Measurements from ENCODE around the gene PROC. TPM values are rescaled to one million over a fixed set of nuclear protein-coding genes. Genes with fewer than 3 reads are reported as not detected.

Gene PROC
- total and polyA plus RNA-seq, 9 of the 15 experiments (the other 6 are each of a cell fraction or from before 2014, with no cell fraction given): not detected

- Histone ChIP-seq H3K9ac (ENCODE audit: insufficient read depth in 1 of 2, low read depth in 2 of 2, low read length in 2 of 2) (no peak overlapping the region), H3K27me3 (ENCODE audit: control insufficient read depth in 2 of 2, insufficient read depth in 2 of 2, low read length in 2 of 2) (no peaks in the 10 kb centered on the region; a peak in 1 of 5 replicates), H3K4me3 (no peak overlapping the region), H3K79me2 (ENCODE audit: control insufficient read depth, insufficient read depth, low read length) (peaks cover 28% of the 10 kb centered on the region), H3K9me3 (replicated peaks; ENCODE audit: control insufficient read depth, insufficient read depth, low read depth, low read length) (no peaks in the 10 kb centered on the region), H4K20me1 (replicated peaks; ENCODE audit: control insufficient read depth, insufficient read depth, low read length) (peaks cover 3% of the 10 kb centered on the region; the same call in 1 of the 2 replicates), H3K4me1 (replicated peaks in 1 of 2; ENCODE audit: control insufficient read depth in 2 of 2, insufficient read depth in 2 of 2, low read length in 2 of 2) (peaks cover 20 to 42% of the 10 kb centered on the region in 2 experiments; a peak in 4 of 5 replicates), H2AFZ (ENCODE audit: low read depth, low read length) (no peak overlapping the region), H3K9me1 (ENCODE audit: control insufficient read depth, insufficient read depth, low read length) (no peaks in the 10 kb centered on the region), H3K27ac (ENCODE audit: extremely low read depth, low read depth, low read length) (no peak overlapping the region), H3K36me3 (ENCODE audit: control insufficient read depth, insufficient read depth, low read length) (no peaks in the 10 kb centered on the region; the same call in 2 of the 3 replicates), H3K4me2 (ENCODE audit: insufficient read depth, low read length) (no peak overlapping the region)
- in situ Hi-C loops (cut with MboI) (no loop called here), intact Hi-C loops (cut with micrococcal nuclease) (loop anchor here (2.0 kb wide), 1 partner anchor 15 kb away; no protein-coding TSS in a partner anchor)
- ChIA-PET CTCF (ENCODE audit: low intra/inter-chr PET ratio) (no interaction called here), POLR2A (interaction anchor here (0.5 kb wide), 1 partner anchor 136 kb away, joined by 3 read pairs; the partner anchor contains the start of gene IWS1)
- FAIRE-seq: no peak
- BruUV-seq (replicated peaks): no TSS peak
- DNase-seq (ENCODE audit: extremely low read depth in 1 of 4, low spot score in 3 of 4): no peak
- ATAC-seq: no peak
- 0% methylated on average over 2 of the region's 5 CpGs for WGBS (ENCODE audit: insufficient coverage, low coverage, missing lambda C conversion rate)
- TF ChIP-seq USF1 (CRISPR knock-in tag; IDR thresholded peaks at IDR 0.05) (peak; percentile 44; the same call in 1 of the 2 replicates), ZNF143 (CRISPR knock-in tag; IDR thresholded peaks at IDR 0.05) (no peak), KDM5B (IDR thresholded peaks at IDR 0.05; ENCODE audit: insufficient replicate concordance, low read depth, low read length) (no peak), PHB (CRISPR knock-in tag; IDR thresholded peaks at IDR 0.05) (no peak), ZNF766 (CRISPR knock-in tag; conservative IDR thresholded peaks at IDR 0.05) (peak; percentile 50; the same call in 1 of the 2 replicates), RAD51 (IDR thresholded peaks at IDR 0.05; ENCODE audit: borderline replicate concordance, low read depth) (peak; percentile 50), ZNF12 (CRISPR knock-in tag; IDR thresholded peaks at IDR 0.05) (no peak), CXXC5 (CRISPR knock-in tag; IDR thresholded peaks at IDR 0.05) (0 out of 2 replicates have a peak, but pooled peaks have one; percentile 31), SMAD3 (CRISPR knock-in tag; conservative IDR thresholded peaks at IDR 0.05) (no peak), GABPA (tag; conservative IDR thresholded peaks at IDR 0.05; ENCODE audit: low read depth) (no peak), CEBPG (CRISPR knock-in tag; IDR thresholded peaks at IDR 0.05) (no peak), CEBPG (tag; conservative IDR thresholded peaks at IDR 0.05 in 1 of 2, IDR thresholded peaks at IDR 0.05 in 1 of 2) (peak in 1 of 2 experiments; percentile 19; a peak in 1 of 4 replicates), UBTF (IDR thresholded peaks at IDR 0.05; ENCODE audit: borderline replicate concordance in 1 of 2, low read depth in 2 of 2, low read length in 2 of 2) (no peak), NR2C1 (IDR thresholded peaks at IDR 0.05) (no peak), NR2C1 (tag; IDR thresholded peaks at IDR 0.05) (peak; percentile 31; the same call in 1 of the 2 replicates), PKNOX1 (IDR thresholded peaks at IDR 0.05) (peak; percentile 24; the same call in 1 of the 2 replicates), ZBTB7A (IDR thresholded peaks at IDR 0.05; ENCODE audit: borderline replicate concordance, control insufficient read depth, low read depth, low read length) (no peak), EZH2 (IDR thresholded peaks at IDR 0.05; ENCODE audit: borderline replicate concordance, low read depth, low read length) (no peak), HDAC8 (tag; IDR thresholded peaks at IDR 0.05) (no peak)
Measured at GRCh38 chr2:127389778-127390435, 28.3 kb upstream of the PROC start.
